ENCODE data around the gene ZC3HAV1. TPM values are rescaled to one million over a fixed set of nuclear protein-coding genes. Genes with fewer than 3 reads are reported as not detected.

Gene ZC3HAV1
- polyA plus RNA-seq, 1 of the 3 experiments (the other 2 are of a cell fraction): 11.2 TPM

DNA sequence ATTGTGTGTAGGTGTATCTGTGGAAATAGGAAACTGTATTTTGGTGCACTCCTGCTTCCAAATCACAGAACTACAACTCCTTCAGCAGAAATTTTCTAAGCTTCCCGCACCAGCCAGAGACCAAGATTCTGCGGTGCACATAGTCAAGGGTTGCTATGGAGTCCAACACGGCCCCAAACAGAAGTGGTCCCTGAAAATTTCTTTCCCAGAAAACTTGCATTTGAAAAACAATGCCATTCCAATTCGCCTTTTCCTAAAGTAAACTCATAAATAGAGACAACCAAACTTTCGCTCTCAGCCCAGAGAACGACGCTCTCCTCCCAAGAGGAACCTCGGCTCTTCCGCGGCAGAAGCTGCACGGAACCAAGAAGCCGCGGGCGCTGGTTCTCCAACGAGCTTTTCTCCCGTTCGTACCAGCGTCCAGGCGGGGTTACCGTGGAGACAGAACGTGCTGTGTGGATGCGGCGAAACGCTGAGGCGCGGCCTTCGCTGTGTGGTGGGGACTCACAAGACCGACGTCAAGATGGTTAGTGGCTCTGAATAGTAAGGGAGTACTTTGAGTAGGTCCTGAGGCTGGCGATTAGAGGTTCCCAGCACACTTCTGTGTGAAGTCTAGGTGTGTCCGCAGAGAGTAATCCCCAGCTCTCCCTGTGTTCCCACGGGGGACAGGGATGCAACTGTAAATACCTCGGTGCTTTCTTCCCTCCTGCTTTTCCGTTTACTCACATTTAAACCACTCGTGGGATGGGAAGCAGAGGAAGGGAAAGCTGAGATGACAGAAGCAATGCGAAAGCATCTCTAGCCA is 24.0 kb upstream of the ZC3HAV1 start:
- Histone ChIP-seq H3K27ac (ENCODE audit: low read depth in 2 of 2, low read length in 1 of 2) (peak overlapping the region; percentile 65 to 87), H3K4me2 (peak overlapping the region; percentile 79)
- 1% methylated on average over 35 of the region's 36 CpGs for WGBS (ENCODE audit: low lambda C conversion rate)
- TF ChIP-seq YY1 (IDR thresholded peaks at IDR 0.05; ENCODE audit: low read depth) (peak; percentile 83; the same call in 1 of the 2 replicates), FOXM1 (IDR thresholded peaks at IDR 0.05; ENCODE audit: low read depth) (no peak), EP300 (IDR thresholded peaks at IDR 0.05; ENCODE audit: borderline replicate concordance in 1 of 2, low read depth in 1 of 2, low read length in 1 of 2) (peak in 1 of 2 experiments; percentile 50; a peak in 2 of 4 replicates), GABPA (IDR thresholded peaks at IDR 0.05; ENCODE audit: low read depth) (peak; percentile 79), GATA2 (CRISPR knock-in tag; IDR thresholded peaks at IDR 0.05) (no peak; the same call in 1 of the 2 replicates), TEAD4 (IDR thresholded peaks at IDR 0.05; ENCODE audit: borderline replicate concordance, insufficient read depth) (no peak), SMC3 (IDR thresholded peaks at IDR 0.05; ENCODE audit: low read depth, low read length) (0 out of 2 replicates have a peak, but pooled peaks have one; percentile 32), MXI1 (IDR thresholded peaks at IDR 0.05; ENCODE audit: low read depth, low read length) (peak; percentile 100), NRF1 (IDR thresholded peaks at IDR 0.05; ENCODE audit: low read depth, low read length) (no peak), RFX5 (IDR thresholded peaks at IDR 0.05; ENCODE audit: low read length) (peak; percentile 85), CHD2 (IDR thresholded peaks at IDR 0.05; ENCODE audit: low read length, partially characterized antibody) (peak; percentile 93), POLR2AphosphoS5 (IDR thresholded peaks at IDR 0.05; ENCODE audit: low read depth, low read length) (peak; percentile 95), JUND (IDR thresholded peaks at IDR 0.05) (no peak), SIN3A (IDR thresholded peaks at IDR 0.05; ENCODE audit: borderline replicate concordance, low read depth, low read length) (peak; percentile 99), TAF1 (IDR thresholded peaks at IDR 0.05; ENCODE audit: borderline replicate concordance, low read depth, low read length) (peak; percentile 99), MEF2A (IDR thresholded peaks at IDR 0.05; ENCODE audit: borderline replicate concordance, low read depth) (no peak), RCOR1 (IDR thresholded peaks at IDR 0.05; ENCODE audit: low read length) (peak; percentile 82)
- TF ChIP-seq, protein P1, sequence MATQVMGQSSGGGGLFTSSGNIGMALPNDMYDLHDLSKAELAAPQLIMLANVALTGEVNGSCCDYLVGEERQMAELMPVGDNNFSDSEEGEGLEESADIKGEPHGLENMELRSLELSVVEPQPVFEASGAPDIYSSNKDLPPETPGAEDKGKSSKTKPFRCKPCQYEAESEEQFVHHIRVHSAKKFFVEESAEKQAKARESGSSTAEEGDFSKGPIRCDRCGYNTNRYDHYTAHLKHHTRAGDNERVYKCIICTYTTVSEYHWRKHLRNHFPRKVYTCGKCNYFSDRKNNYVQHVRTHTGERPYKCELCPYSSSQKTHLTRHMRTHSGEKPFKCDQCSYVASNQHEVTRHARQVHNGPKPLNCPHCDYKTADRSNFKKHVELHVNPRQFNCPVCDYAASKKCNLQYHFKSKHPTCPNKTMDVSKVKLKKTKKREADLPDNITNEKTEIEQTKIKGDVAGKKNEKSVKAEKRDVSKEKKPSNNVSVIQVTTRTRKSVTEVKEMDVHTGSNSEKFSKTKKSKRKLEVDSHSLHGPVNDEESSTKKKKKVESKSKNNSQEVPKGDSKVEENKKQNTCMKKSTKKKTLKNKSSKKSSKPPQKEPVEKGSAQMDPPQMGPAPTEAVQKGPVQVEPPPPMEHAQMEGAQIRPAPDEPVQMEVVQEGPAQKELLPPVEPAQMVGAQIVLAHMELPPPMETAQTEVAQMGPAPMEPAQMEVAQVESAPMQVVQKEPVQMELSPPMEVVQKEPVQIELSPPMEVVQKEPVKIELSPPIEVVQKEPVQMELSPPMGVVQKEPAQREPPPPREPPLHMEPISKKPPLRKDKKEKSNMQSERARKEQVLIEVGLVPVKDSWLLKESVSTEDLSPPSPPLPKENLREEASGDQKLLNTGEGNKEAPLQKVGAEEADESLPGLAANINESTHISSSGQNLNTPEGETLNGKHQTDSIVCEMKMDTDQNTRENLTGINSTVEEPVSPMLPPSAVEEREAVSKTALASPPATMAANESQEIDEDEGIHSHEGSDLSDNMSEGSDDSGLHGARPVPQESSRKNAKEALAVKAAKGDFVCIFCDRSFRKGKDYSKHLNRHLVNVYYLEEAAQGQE (IDR thresholded peaks at IDR 0.05; ENCODE audit: low read depth, low read length): peak; percentile 76
- TF ChIP-seq, protein P2, sequence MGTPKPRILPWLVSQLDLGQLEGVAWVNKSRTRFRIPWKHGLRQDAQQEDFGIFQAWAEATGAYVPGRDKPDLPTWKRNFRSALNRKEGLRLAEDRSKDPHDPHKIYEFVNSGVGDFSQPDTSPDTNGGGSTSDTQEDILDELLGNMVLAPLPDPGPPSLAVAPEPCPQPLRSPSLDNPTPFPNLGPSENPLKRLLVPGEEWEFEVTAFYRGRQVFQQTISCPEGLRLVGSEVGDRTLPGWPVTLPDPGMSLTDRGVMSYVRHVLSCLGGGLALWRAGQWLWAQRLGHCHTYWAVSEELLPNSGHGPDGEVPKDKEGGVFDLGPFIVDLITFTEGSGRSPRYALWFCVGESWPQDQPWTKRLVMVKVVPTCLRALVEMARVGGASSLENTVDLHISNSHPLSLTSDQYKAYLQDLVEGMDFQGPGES (IDR thresholded peaks at IDR 0.05; ENCODE audit: low read depth, low read length): no peak; the same call in 1 of the 2 replicates
- TF ChIP-seq, protein P3, sequence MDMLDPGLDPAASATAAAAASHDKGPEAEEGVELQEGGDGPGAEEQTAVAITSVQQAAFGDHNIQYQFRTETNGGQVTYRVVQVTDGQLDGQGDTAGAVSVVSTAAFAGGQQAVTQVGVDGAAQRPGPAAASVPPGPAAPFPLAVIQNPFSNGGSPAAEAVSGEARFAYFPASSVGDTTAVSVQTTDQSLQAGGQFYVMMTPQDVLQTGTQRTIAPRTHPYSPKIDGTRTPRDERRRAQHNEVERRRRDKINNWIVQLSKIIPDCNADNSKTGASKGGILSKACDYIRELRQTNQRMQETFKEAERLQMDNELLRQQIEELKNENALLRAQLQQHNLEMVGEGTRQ (IDR thresholded peaks at IDR 0.05; ENCODE audit: borderline replicate concordance, low read depth, low read length): no peak
- TF ChIP-seq, protein P4, sequence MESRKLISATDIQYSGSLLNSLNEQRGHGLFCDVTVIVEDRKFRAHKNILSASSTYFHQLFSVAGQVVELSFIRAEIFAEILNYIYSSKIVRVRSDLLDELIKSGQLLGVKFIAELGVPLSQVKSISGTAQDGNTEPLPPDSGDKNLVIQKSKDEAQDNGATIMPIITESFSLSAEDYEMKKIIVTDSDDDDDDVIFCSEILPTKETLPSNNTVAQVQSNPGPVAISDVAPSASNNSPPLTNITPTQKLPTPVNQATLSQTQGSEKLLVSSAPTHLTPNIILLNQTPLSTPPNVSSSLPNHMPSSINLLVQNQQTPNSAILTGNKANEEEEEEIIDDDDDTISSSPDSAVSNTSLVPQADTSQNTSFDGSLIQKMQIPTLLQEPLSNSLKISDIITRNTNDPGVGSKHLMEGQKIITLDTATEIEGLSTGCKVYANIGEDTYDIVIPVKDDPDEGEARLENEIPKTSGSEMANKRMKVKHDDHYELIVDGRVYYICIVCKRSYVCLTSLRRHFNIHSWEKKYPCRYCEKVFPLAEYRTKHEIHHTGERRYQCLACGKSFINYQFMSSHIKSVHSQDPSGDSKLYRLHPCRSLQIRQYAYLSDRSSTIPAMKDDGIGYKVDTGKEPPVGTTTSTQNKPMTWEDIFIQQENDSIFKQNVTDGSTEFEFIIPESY (IDR thresholded peaks at IDR 0.05; ENCODE audit: borderline replicate concordance, low read depth): no peak
- TF ChIP-seq, protein P5, sequence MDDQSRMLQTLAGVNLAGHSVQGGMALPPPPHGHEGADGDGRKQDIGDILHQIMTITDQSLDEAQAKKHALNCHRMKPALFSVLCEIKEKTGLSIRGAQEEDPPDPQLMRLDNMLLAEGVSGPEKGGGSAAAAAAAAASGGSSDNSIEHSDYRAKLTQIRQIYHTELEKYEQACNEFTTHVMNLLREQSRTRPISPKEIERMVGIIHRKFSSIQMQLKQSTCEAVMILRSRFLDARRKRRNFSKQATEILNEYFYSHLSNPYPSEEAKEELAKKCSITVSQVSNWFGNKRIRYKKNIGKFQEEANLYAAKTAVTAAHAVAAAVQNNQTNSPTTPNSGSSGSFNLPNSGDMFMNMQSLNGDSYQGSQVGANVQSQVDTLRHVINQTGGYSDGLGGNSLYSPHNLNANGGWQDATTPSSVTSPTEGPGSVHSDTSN (IDR thresholded peaks at IDR 0.05): peak; percentile 33; the same call in 1 of the 2 replicates
- TF ChIP-seq, protein P6, sequence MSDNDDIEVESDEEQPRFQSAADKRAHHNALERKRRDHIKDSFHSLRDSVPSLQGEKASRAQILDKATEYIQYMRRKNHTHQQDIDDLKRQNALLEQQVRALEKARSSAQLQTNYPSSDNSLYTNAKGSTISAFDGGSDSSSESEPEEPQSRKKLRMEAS (IDR thresholded peaks at IDR 0.05; ENCODE audit: low read depth): peak; percentile 99

More for the DNA sequence above, 24.0 kb upstream of the ZC3HAV1 start:
- POLR2A ChIA-PET: interaction anchor here (0.5 to 2.0 kb wide), 14 partner anchors 9 to 440 kb away, joined by 3 to 13 read pairs (median 5); partner anchors contain the start of genes LUC7L2, UBN2 and ZC3HAV1
- Histone ChIP-seq H3K9me3 (no peaks in the 10 kb centered on the region), H3K27me3 (ENCODE audit: insufficient read depth) (peaks cover 1% of the 10 kb centered on the region), H3K4me1 (ENCODE audit: control insufficient read depth in 1 of 2, insufficient read depth in 2 of 2, low read depth in 1 of 2, low read length in 1 of 2) (peaks cover 0 to 7% of the 10 kb centered on the region in 2 experiments; a peak in 2 of 4 replicates), H3K9me2 (no peaks in the 10 kb centered on the region), H3K4me3 (ENCODE audit: low read depth in 2 of 2, low read length in 1 of 2) (peak overlapping the region; percentile 76 to 94), H3K9ac (peak overlapping the region; percentile 71), H4K20me1 (ENCODE audit: insufficient read depth) (no peaks in the 10 kb centered on the region), H3K79me2 (ENCODE audit: insufficient read depth) (peaks cover 7% of the 10 kb centered on the region; the same call in 1 of the 2 replicates), H3K36me3 (replicated peaks in 1 of 2; ENCODE audit: control insufficient read depth in 1 of 2, insufficient read depth in 2 of 2, low read length in 1 of 2) (peaks cover 10 to 12% of the 10 kb centered on the region in 2 experiments), H2AFZ (ENCODE audit: low read depth) (peak overlapping the region; percentile 96), H3F3A (replicated peaks; ENCODE audit: insufficient read depth) (peaks cover 7% of the 10 kb centered on the region)
- DNase-seq: peak; percentile 87
- CTCF ChIA-PET: interaction anchor here (0.6 to 2.3 kb wide), 5 partner anchors 31 to 207 kb away, joined by 3 to 7 read pairs (median 3); no protein-coding TSS in a partner anchor

Data from SK-N-SH (cell line).